Measurements from ENCODE around the gene CSGALNACT2. TPM values are rescaled to one million over a fixed set of nuclear protein-coding genes. Genes with fewer than 3 reads are reported as not detected.

Gene CSGALNACT2
- total RNA-seq, 2 donors from 2014 or later, result 31.4 to 41.3 TPM

DNA sequence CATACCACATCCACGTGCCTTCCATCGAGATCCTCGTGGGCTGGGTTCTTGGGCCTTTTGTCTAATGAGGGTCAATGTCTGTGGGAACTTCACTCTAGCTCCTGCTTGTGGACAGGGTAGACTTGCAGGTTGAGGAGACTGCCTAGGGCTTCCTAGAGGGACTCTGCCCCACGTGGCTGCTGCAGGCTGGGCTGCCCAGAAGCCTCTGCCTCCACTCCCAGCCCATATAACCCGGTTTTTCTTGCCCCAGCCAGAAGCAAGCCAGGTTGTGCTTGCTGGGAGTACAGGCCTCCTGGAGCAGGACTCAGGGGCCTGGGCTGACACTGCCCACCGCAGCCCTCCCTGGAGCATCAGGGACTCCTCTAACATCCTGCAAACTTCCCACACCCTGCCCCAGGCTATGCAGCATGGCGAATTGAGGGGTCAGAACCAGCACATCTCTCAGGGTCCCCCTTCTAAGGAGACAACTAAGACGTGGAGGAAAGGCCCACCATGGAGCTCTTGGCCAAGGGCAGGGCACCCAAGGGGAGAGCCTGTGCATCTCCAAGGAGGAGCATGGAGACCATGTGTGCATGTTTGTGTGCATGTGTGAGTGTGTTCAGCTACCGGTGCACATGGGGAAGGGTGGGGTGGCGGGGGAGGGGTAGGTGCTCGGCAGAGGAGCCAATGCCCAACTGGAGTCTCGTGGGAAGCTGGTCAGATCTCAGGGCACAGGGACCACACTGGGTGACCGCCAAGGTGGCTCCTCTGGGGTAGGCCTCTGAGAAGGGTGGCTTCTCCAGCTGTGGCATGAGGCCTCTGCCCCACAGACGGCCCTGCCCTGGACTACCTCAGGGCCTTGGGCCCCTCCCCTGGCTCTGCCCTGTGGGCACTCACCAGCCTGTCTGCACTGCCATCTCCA is 66.0 kb downstream of the CSGALNACT2 start:
- Mint-ChIP-seq H3K27me3 (no peaks in the 10 kb centered on the region), H3K4me1 (ENCODE audit: low read depth in 2 of 2) (peaks cover 5 to 7% of the 10 kb centered on the region in 2 donors), H3K9me3 (no peaks in the 10 kb centered on the region), H3K4me3 (no peak overlapping the region), H3K36me3 (no peaks in the 10 kb centered on the region), H3K27ac (no peak overlapping the region)
- DNase-seq (ENCODE audit: low spot score) (no peak), ATAC-seq (no peak)

DNA sequence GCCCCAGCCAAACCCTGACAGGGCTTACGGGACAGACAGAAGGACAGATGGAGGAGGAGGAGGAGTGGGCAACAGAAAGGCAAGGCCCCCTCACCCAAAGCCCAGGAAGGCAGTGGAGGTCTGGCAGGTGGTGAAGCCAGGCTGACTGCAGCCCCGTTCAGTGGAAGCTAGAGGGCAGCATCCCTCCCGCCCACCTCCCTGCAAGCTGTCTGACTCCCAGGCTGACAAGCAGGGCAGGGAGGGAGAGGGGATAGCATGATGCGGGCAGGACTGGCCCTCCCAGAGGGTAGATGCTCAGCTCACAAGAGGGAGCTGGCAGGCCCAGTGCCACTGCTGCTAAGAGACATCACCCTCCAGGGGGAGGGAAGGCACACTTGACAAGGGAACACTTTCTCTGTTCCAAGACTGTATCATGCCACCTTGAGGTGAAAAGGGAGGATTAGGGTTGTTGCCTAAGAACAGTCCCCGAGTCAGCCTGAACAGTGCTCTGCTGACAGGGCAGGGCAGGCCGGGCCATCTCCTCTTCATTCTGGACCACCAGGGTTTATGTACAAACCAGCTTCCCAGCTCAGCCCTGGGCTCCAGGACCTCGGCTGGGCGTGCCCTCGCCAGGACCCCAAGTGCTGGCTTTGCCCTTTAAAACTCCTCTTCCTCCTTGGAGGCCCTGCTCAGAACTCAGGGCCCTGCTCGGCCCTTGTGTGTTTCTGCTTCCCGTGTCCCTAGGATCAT is 66.9 kb downstream of the CSGALNACT2 start:
- Mint-ChIP-seq H3K4me1 (ENCODE audit: low read depth in 2 of 2) (peaks cover 5 to 7% of the 10 kb centered on the region in 2 donors), H3K4me3 (no peak overlapping the region), H3K27ac (no peak overlapping the region), H3K27me3 (no peaks in the 10 kb centered on the region), H3K36me3 (no peaks in the 10 kb centered on the region), H3K9me3 (no peaks in the 10 kb centered on the region)
- DNase-seq (ENCODE audit: low spot score), result no peak
- ATAC-seq, result peak in 1 of 2 donors; percentile 43

DNA sequence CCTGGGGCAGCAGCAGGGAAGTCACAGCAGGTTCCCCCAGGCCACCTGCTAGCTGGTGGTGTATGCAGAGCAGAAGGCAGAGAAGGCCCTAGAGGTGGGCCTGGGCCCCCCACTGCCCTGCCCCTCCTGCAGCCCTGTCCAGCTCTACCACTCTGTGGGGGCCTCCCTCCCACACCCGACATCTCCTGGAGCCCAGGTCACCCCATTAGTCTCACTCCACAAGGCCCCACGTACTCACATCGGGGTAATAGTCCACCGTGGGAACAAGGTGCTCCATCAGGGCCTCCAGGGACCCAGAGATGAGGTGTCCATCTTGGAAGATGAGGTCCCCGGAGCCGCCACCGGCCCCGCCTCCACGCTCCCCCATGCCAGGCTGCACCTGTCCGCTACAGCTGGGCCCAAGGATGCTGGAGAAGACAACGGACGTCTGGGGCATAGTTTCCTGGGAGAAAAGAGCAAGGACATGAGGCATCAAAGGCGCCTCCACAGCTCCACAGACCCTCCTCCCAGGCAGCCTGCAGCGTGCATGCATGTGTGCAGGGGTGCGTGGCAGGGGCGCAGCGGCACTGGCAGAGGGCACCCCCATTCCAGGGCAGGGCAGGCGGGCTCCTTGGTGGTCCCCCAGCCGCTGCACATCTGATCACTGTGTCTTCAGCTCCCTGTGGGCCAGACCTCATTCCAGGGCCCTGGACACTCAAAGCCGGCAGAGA is 67.6 kb downstream of the CSGALNACT2 start:
- no peak overlapping the region for H3K27ac Mint-ChIP-seq
- H3K4me3 Mint-ChIP-seq, result no peak overlapping the region
- no peaks in the 10 kb centered on the region for H3K27me3 Mint-ChIP-seq
- no peak for ATAC-seq
- H3K4me1 Mint-ChIP-seq (ENCODE audit: low read depth in 2 of 2), result peaks cover 5 to 7% of the 10 kb centered on the region in 2 donors
- DNase-seq (ENCODE audit: low spot score), result no peak
- no peaks in the 10 kb centered on the region for H3K9me3 Mint-ChIP-seq
- H3K36me3 Mint-ChIP-seq, result no peaks in the 10 kb centered on the region

DNA sequence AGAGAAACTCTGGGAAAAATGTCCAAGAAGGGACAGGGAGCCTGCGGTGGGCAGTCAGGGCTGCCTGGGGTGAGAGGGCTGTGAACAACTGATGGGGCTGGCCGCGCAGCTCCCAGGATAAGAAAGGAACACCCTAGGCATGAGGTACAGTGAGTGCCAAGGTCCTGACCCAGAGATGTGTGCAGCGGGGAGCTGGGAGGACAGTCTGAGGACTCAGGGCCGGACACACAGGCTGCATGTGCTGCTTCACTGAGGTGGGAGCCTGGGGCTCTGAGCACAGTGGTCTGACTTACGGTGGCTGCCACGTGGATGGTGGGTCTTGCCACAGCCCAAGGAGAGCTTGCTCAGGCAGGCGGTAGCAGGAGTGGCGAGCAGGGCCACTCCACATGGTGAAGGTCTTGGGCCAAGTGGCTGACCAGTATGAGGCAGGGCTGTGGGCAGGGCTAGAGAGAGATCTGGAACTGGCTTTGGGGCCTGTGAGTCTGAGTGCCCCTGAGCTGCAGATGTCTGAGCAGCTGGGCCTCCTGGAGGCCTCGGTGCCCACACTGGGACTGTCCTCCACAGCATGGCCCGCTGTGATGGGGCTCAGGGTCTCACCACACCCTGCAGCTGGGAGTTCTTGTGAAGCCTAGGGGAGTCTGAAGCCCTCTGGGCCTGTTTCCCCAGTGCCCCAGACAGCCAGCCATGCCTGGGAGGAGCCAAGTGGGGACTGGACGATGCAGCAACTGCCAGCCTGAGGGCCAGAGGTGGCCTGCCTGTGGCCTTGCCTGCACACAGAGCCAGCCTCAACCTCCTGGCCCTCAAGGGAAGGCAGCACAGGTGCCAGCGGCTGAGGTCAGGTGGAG is 68.4 kb downstream of the CSGALNACT2 start:
- Mint-ChIP-seq H3K4me1 (ENCODE audit: low read depth in 2 of 2) (peaks cover 5 to 7% of the 10 kb centered on the region in 2 donors), H3K4me3 (no peak overlapping the region), H3K36me3 (no peaks in the 10 kb centered on the region), H3K27me3 (no peaks in the 10 kb centered on the region), H3K27ac (no peak overlapping the region), H3K9me3 (no peaks in the 10 kb centered on the region)
- no peak for DNase-seq (ENCODE audit: low spot score)
- ATAC-seq, result no peak

DNA sequence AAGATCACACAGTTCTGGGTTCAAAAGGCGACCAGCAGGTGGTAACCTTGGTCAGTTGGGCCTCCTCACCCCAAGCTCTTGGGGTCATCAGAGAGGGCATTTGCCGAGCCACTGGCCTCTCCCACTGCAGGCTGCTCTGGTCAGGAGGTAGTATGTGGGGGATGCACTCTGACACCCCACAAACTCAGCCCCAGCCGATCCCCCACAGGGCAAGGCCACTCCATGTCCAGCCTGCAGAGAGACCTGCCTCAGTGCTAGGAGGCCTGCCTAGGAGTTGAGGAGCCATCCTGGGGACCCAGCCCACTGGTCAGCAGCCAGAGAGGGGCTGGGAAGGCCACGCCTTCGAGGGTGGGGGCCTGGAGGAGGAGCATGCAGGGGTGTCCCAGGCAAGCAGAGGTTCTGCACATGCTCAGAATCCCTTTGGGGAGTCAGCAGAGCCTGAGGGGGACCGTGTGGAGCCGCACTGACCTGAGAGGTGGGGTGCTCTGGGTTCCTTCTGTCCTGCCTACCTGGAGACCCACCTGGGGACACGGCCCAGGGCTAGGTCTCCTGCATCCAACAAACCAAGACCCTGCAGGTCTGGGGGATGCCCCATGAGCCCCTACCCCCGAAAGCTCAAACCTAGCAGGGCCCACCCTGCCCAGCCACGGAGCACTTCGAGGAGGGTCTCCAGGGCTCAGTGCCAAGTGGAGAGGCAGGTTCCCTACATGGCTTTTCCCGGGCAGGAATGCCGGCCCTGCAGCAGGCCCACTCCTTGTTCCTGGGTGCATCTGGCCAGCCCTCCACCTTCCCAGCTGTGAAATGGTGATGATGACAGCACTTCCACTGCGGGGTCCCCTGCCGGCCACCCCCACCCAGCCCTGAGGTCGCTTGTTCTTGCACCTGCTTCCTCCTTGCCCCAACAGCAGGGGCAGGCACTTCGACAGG is 70.2 kb downstream of the CSGALNACT2 start:
- no peak for ATAC-seq
- Mint-ChIP-seq H3K4me3 (no peak overlapping the region), H3K36me3 (no peaks in the 10 kb centered on the region), H3K9me3 (no peaks in the 10 kb centered on the region), H3K27me3 (no peaks in the 10 kb centered on the region), H3K4me1 (ENCODE audit: low read depth in 2 of 2) (no peaks in the 10 kb centered on the region), H3K27ac (no peak overlapping the region)
- no peak for DNase-seq (ENCODE audit: low spot score)

DNA sequence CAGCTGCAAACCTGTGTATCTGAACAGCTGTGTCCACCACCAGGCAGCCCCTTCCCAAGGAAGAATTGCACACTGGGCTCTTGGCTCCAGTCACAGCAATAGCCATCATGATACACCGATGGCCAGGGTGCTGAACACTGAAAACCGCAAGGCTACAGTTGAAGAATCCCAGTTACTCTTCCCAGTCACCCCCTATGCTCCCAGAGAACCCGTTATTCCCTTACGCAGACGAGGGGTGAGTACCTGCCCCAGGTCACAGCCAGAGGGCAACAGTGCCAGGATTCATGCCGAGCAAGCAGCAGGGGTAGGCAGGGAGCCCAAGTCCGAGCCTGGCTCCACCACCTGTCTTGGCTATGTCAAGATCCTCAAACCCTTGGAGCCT is 70.8 kb downstream of the CSGALNACT2 start:
- Mint-ChIP-seq H3K9me3 (no peaks in the 10 kb centered on the region), H3K4me1 (ENCODE audit: low read depth in 2 of 2) (peaks cover 0 to 1% of the 10 kb centered on the region in 2 donors), H3K27ac (no peak overlapping the region), H3K27me3 (no peaks in the 10 kb centered on the region), H3K4me3 (no peak overlapping the region), H3K36me3 (no peaks in the 10 kb centered on the region)
- DNase-seq (ENCODE audit: low spot score) (no peak), ATAC-seq (no peak)

DNA sequence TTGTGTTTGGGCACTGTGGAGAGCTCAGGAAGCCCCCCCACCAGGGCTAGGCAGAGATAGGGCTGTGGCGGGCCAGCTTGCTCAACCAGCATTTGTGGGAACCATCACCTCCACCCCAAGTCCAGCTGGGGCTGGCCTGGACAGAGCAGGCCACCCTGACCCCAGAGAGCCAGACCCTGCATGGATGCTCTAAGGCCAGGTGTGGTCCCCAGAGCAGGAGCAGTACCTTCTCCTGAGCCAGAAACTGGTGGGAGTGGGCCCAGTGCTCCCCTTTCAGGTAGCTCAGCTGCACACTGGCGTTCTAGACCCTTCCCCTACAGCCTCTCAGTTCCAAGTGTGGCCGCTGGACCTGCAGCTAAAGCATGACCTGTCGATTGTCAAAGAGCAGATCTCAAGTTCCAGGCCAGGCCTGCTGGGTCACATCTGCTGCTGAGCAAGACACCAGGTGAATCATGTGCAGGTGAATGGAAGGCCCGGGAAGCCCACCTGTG is 71.5 kb downstream of the CSGALNACT2 start:
- ATAC-seq (no peak), DNase-seq (ENCODE audit: low spot score) (no peak)

DNA sequence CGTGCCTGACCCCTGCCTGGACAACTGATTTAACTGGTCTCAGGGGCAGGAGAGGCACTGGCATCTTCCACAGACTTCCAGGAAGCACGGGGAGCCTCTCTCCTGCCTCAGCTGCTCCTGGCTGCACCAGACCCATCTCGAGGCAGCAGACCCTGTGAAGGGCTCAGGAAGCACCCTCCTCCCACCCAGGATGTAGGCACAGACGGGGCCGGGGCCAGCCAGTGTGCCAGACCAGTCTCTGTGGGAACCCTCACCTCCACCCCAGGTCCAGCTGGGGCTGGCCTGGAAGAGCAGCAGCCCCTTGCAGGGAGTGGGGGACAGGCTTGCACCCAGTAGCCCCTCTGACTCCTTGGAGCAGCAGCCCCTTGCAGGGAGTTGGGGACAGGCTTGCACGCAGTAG is 72.3 kb downstream of the CSGALNACT2 start:
- ATAC-seq, result no peak
- Mint-ChIP-seq H3K9me3 (no peaks in the 10 kb centered on the region), H3K4me1 (ENCODE audit: low read depth in 2 of 2) (peaks cover 0 to 4% of the 10 kb centered on the region in 2 donors), H3K36me3 (no peaks in the 10 kb centered on the region), H3K27ac (no peak overlapping the region), H3K27me3 (no peaks in the 10 kb centered on the region), H3K4me3 (no peak overlapping the region)
- no peak for DNase-seq (ENCODE audit: low spot score)

More for the DNA sequence above, 71.5 kb downstream of the CSGALNACT2 start:
- Mint-ChIP-seq H3K9me3 (no peaks in the 10 kb centered on the region), H3K27me3 (no peaks in the 10 kb centered on the region), H3K36me3 (no peaks in the 10 kb centered on the region), H3K4me1 (ENCODE audit: low read depth in 2 of 2) (peaks cover 0 to 4% of the 10 kb centered on the region in 2 donors), H3K27ac (no peak overlapping the region), H3K4me3 (no peak overlapping the region)

DNA sequence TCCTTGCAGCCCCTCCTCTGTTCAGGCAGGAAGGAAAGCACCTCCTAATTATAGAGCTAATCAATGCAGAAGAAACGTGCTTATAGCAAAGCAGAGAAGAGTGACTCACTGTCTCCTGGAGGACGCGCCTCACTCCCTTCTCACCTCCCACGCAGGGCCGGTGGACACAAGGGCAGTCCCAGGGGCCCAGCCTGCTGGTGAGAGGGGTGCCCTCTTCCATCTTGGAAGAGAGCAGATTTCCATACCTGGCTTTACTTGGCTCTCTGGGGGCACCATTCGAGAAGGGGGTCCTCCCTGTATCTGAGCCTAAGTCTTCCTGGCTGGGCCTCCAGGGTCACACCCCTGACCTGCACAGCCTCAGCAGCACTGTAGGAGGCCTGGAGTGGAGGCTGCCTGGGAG is 72.8 kb downstream of the CSGALNACT2 start:
- no peak for ATAC-seq
- H3K4me3 Mint-ChIP-seq, result no peak overlapping the region
- H3K4me1 Mint-ChIP-seq (ENCODE audit: low read depth in 2 of 2), result peaks cover 0 to 4% of the 10 kb centered on the region in 2 donors
- H3K36me3 Mint-ChIP-seq, result no peaks in the 10 kb centered on the region
- no peaks in the 10 kb centered on the region for H3K9me3 Mint-ChIP-seq
- H3K27me3 Mint-ChIP-seq, result no peaks in the 10 kb centered on the region
- no peak for DNase-seq (ENCODE audit: low spot score)
- H3K27ac Mint-ChIP-seq, result no peak overlapping the region

DNA sequence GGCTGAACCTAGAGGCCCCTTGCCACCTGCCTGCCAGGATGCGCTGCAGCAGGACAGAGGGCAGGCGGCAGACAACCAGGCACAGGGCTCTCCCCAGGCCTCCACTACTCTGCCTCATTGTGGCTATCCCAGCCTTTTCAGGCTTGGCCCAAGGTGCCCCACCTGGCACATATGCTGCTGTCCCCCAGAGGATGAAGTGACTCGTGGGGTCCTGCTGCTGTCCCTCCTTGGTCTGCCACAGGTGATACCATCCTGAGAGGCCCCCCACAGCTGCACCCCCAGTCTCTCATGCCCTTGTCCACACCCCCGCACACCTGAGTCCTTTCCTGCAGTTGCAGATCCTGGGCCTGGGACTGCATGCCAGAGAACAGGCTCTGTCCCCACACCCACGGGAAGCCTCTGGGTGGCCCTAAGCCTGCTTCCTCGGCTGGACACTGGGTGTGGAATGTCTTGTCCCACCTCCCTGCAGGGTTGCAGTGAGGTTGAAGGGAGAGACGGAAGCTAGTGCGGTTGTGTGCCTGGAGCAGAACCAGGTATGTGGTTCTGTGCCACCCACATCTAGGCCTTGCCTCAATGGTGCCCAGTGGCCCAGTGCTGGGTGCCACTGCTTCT is 73.3 kb downstream of the CSGALNACT2 start:
- Mint-ChIP-seq H3K4me1 (ENCODE audit: low read depth in 2 of 2) (peaks cover 0 to 4% of the 10 kb centered on the region in 2 donors), H3K27me3 (no peaks in the 10 kb centered on the region), H3K9me3 (no peaks in the 10 kb centered on the region), H3K27ac (no peak overlapping the region), H3K4me3 (no peak overlapping the region), H3K36me3 (no peaks in the 10 kb centered on the region)
- DNase-seq (ENCODE audit: low spot score), result no peak
- peak in 1 of 2 donors; percentile 13 for ATAC-seq

DNA sequence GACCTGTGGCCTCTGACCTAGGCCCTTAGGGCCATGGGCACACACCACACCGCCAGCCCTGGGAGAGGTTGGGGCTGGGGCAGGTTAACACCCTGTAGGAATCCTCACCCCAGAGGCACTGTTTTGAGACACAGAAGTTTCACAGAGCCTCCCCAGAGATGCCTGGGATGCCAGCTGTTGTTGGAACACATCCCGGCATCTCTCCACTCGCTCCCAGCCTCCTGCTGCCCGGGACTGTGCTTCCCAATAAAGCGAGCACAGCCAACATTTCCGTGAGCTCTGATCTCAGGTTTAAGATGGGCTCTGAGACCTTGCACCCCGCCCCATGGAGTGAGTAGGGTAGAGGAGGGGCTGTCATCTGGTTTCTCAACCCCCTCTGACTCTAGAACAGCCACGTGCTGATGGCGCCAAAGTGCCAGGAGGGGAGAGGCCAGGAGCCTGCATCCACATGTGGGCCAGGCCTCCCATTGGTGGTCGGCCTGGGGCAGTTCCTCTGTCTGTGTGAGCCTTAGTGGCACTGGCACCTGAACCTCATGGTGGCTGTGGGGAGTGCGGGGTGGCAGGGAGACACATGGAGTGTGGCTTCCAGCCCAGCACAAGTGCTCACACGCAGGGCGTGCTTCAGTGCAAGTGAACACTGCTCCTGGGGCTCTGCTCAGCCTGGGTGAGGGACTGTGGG is 73.9 kb downstream of the CSGALNACT2 start:
- no peak overlapping the region for H3K27ac Mint-ChIP-seq

More for the DNA sequence above, 73.9 kb downstream of the CSGALNACT2 start:
- peak in 1 of 2 donors; percentile 21 for ATAC-seq
- Mint-ChIP-seq H3K9me3 (no peaks in the 10 kb centered on the region), H3K27me3 (no peaks in the 10 kb centered on the region), H3K36me3 (no peaks in the 10 kb centered on the region), H3K4me3 (no peak overlapping the region), H3K4me1 (ENCODE audit: low read depth in 2 of 2) (peaks cover 0 to 4% of the 10 kb centered on the region in 2 donors)
- no peak for DNase-seq (ENCODE audit: low spot score)
